HG02759 (cell line): Measurements from ENCODE around the gene RELCH.
A peak's percentile ranks its signal among the peaks of the same experiment; 100 is the strongest.

ENCODE experiments used
- ATAC-seq: cut with Tn5 transposase; IDR thresholded peaks from one replicate; pipeline ENCODE4 v1.9.1; 2021; ENCODE audit warnings: mild to moderate bottlenecking, moderate library complexity; ENCODE audit not compliant: unreplicated experiment

The RELCH gene

DNA sequence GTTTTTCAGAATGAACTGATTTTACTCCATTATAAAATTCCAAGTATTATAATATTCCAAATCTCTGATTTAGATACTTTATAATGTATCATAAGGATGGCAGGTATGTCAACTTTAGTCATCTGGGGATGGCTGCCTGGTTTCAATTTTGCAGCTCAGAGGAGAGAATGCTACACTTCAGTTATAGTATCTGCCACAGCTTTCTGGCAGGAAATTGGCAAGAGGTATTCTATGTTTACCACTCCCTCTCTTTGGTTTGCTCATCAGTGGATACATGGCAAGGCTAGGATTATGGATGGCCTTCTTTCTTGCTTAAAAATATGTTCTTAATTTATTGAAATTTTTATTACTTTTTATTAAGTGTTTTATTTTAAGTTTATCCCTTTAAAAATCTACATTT lies 71.0 kb downstream of the RELCH start:
- ATAC-seq: no peak

DNA sequence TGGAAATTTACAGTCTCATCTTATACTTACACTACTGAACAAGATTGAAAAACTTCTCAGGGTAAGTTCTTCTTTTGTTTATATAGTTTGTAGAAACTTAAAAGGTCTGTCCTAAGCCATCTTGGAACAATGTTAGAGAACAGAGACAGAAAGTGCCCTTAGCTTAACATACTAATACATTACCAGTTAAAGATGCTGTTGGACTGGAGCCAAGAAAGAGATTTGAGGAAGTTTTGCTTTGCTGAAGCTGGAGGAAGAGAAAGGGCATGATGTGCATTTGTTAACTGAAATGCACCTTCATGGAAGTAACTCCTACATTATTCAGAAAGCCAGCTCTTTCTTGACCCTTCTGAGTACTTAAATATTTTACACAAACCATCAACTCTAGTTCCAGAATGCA lies 71.6 kb downstream of the RELCH start:
- no peak for ATAC-seq

DNA sequence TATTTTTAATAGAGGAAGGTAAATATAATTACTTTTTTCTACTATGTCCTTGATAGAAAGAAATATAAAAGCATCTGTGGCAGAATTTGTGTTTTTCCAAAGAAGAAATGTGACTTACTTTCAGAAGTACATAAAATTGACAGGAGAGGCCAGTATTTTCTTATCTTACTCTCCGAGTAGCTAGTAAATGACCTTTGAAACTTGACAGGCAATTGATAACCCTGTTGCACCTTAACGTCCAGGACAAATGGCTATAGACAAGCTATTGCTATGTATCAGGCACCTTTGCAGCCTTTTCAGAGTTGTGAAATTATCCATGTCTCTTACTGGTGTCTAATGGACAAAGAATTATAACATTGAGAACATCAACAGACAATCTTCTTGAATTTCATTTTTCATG lies 75.0 kb downstream of the RELCH start:
- ATAC-seq: no peak

DNA sequence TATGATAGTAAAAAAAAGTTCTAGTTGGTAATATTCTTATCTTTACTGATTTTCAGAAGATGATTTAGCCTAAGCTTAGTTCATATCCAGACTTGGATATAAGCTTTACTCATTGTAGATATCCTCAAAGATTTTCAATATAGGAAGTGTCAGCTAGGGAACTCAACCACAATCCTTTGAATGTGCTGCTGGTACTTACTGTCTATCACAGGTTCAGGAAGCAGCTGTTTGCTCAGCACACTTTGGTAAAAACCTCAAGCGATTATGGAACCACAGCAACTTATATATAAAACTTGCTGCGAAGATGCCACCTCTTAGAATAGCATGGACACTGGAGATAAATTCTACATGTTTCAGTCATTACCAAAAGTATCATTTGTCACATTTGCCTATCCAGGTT lies 77.9 kb downstream of the RELCH start:
- ATAC-seq: no peak

DNA sequence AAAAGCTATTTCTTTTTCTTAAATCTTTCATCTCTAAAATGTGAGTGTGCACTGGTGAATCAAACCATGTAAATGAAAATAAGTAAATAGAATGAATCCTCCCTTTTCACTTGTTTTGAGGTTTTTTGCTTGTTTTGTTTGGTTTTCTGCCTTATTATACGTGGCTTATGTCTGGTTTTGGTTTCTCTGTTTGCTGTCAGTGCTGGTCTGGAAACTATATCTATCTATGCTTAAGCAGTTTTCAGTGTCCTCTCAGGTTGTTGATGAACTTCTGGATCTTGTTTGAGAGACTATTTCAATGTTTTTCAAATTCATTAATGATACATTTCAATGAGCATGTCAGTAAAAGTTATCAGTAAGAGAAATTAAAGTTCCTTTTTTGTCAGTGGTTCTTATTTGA lies 90.0 kb downstream of the RELCH start:
- ATAC-seq: no peak

DNA sequence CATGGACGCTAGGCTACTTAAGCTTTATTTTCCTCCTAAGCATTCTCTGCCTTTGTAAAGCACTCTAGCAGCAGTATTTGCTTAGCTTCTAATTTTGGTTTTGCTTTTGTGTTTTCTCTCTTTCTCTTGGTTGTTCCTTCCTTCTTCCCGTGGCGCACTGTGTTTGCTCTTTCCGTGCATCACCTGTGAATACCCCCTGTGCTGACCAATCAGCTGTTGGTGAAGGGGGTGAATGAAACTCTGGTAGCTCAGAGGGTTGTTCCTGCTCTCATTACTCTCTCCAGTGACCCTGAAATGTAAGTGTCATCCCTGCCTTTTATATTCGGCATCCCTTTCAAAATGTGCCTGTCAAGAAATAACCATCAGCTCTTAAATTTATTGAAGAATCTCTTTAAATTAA lies 92.5 kb downstream of the RELCH start:
- no peak for ATAC-seq

DNA sequence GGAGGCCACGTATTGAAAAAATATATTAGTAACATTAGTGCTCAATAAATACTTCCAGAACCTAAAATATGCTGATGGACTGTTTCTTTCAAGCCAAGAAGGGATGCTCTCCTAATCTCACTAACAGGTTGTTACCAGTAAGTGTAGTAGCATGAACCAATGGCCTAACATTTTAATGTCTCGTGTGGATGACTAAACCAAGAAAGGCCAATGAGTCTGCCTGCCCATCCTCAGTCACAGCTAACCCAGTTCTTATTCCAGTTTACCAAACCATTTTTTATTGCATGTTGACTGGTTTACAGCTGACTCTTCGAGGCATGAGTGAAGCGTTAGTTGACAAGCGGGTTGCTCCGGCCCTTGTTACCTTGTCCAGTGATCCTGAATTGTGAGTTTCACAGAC lies 93.0 kb downstream of the RELCH start:
- no peak for ATAC-seq

DNA sequence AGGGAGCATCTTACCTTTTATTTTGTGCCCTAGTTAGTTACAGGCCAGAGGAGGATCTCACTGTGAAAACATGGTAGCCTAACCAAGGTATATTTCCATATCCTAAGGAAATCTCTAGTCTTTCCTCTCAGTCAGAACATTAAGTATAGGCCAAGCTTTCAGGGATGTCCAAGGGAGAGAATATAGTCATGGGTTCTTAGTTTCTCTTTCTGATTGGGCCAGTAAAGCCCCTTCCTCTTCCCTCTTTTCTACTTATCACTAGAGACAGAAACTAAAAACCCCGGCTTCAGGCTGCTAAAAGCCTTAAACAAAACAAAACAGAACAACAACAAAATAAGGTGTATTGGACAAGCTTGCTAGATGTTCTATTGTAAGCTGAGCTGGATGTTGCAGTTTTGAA lies 93.7 kb downstream of the RELCH start:
- ATAC-seq: no peak

DNA sequence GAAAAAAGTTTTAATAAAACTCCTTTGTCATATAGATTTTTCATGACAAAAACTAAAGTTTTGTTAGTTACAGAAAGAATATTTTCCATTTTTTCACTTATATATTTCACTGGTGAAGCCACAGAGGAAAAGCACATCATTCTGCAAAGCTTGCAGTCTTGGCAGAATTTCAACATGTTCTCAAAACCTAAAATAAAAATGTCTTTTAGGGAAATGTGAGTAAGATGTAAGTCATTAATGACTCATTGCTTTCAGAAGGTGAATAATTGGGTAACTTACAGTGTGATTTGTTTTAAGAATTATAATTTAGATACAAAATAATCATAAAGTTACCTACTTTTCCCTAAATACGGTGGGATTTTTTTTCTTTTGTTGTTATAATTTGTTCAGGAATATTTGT lies 94.6 kb downstream of the RELCH start:
- ATAC-seq: no peak

DNA sequence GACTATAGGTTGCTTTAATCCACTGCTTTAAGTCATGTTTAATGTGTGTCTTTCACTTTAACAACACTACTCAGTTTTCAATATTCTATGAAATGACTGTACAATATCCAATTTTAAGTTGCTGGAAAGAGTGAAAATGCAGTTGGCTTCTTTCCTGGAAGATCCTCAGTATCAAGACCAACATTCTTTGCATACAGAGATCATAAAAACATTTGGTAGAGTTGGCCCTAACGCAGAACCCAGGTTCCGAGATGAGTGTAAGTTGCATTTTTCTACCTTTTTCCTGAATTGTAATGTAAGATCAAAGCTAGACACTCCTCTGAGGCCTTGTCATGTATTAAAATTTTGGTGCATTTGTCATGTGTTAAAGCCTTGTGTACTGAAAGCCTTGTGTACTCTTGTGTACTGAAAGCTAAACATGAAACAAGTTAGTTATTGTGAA lies 95.2 kb downstream of the RELCH start:
- no peak for ATAC-seq

DNA sequence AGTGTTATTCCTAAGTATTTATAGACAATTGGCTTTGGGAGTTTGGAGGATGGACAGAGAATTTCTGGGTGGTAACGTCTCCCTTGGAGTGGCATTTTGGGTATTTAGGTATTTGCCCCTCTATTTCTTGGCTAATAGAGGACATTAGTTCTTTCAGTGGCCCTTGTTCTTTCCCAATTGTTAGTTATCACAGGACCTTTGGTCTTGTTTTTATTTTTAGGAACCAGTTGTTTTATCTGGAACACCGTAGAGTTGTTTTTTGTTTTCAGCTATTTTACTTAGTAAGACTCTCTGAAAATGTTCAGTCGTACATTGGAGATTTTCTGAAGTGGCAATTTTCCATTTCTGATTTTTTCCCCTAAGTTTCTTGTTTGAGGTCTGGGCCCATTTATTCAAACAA lies 97.6 kb downstream of the RELCH start:
- ATAC-seq: no peak

DNA sequence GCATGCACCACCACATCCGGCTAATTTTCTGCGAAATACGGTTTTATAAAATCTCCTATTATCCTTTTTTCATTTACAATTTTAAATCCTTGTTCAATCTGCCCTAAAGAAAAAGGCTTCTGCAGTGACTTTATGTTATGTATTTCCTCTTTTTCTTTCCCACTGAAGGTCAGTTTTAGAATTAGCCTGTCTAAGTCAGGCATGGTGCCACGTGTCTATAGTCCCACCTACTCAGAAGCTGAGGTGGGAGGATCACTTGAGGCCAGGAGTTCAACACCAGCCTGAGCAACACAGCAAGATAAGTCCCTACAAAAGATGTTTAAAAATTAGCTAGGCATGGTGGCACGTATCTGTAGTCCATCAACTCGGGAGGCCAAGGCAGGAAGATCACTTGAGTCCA lies 98.2 kb downstream of the RELCH start:
- no peak for ATAC-seq

DNA sequence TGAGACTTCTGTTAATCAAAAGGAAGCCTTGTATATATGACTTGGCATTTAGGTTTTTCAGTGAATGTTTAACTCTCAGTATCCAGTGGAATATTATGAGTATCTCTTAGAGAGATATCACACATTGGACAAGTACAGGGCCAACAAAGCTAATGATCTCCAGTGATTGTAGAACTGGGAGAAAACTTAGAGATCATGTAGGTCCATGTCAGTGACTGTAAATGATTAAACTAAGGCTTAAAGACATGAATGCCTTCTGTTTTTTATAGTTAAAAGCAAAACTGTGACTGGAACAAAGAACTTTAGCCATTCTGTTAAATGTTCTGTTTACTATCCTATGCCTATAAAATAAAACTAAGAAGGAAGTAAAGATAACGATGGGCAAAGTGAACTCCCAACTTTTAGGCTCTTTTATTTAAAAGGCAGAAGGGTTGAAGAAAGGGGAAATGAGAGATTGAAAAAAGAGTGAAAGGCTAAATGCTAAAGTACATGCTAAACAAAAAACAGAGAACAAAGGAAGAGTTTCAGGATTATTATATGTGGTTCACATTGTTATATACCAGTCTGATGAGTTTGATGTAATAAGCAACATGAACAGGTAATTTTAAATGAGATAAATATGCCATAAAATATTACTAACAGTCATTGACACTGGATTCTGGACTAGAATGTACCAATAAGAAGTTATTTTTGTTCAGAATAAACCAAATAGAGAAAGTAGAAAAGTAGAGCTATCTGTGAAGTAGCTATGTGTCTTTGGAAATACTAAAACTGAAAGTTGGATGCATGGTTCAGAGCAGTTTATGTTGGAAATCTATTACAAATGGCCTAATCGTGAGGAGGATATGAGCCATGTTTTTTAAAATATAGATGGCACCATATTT lies 101.0 kb downstream of the RELCH start:
- ATAC-seq: peak; percentile 43

DNA sequence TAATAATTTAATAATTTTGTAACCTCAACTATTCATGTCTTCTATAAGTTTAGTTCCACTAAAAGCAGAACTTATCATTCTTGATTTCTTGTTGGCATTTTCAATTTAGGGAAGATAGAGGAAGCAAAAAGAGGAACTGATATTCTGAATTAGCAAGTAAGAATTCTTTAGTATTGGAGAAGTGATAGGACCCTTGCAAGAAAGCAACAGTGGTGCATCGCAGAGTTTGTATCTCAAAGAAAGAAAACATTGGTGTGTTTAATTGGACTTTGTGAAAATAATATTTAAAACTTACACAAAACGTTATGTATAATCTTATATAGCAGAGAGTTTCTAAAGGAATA lies 101.6 kb downstream of the RELCH start:
- ATAC-seq: peak; percentile 46

DNA sequence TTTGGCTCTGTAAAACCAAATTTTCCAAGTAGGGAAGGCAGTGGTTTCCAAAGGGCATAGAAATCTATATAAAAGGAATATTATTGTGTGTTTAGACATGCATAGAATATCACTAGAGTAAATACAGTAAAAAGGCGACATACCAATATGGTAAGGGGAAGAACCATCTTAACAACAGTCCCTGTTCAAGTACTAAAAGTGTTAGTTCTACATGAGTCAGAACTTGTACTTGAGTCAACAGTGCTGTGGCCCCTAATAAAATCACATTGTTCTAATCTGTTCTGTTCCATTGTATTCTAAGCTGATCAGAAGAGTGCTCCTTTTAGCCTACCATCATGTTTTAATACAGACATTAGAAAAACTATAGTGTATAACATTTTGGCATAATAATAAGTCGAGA lies 102.0 kb downstream of the RELCH start:
- ATAC-seq: peak; percentile 75

DNA sequence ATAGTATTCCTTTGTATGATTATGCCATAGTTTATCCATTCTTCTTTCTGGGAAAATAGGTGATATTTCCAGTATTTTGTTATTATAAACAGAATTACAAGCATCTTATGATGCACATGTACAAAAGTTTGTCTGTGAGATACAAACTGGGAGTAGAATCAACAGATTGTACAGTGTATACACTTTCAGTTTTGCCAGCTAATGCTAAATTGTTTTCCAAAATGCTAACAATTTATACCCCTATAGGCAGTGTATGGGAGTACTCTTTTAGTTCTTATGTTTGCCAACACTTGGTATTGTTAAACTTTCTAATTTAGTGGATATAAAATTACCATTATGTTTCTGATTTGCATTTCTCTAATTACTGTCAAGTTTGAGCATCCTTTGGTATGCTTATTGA lies 107.0 kb downstream of the RELCH start:
- ATAC-seq: no peak

DNA sequence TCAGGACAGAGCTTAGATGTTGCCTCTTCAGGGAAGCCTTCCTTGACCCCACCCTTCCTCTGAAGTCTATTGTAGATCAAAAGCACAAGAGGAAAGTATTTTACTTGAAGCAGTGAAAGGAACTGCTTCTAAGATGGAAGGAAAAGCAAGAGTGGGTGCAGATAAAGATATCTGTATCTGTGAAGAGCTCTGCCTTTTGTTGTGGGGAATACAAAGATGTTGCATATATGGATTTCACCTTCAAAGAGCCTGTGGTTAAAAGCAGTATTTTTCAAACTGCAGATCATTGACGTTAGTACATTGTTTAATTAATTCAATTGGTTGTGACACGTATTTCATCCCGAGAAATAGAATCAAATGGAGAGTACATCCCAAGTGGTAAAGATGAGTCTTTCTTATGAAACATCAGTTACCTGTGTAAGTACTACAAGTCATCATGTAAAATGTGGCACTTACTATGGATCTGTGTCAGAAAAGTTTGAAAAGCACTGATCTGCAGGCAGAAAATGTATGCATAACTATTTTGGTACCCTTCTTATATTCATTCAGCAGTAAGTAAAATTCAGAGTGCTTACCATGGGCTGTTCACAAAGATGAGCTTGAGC lies 113.4 kb downstream of the RELCH start:
- ATAC-seq: no peak

DNA sequence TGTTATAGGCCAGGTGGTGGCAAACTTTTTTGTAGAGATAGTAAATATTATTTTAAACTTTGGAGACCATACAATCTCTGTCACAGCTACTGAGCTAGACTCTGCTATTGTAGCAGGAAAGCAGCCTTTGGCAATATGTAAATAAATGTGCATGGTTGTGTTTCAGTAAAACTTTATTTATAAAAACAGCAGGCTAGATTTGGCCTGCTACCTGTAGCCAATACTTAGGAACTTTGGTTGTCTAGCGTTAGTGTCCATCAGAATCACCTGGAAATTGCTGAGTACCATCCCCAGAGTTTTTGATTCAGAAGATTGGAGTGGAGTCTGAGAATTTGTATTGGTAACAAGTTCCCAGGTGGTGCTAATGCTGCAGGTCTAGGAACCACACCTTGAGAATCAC lies 114.3 kb downstream of the RELCH start:
- ATAC-seq: no peak

DNA sequence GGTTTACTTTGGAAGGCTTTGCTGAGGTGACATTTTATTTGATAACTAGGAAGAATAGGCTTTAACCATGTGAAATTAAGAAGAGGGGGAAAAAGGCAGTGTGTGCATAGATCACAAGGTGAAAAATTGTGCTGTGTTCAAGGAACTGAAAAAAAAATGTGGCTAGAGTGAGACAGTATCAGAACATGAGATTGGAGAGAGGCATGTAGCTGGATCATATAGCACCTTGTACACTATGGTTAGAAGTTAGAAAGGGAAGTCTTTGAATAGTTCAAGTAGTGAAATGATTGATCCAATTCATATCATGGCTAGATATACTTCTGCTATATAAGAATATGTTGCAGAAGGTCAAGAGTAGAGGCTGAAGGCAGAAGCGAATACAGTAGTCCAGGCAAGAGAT lies 125.8 kb downstream of the RELCH start:
- ATAC-seq: peak; percentile 53

DNA sequence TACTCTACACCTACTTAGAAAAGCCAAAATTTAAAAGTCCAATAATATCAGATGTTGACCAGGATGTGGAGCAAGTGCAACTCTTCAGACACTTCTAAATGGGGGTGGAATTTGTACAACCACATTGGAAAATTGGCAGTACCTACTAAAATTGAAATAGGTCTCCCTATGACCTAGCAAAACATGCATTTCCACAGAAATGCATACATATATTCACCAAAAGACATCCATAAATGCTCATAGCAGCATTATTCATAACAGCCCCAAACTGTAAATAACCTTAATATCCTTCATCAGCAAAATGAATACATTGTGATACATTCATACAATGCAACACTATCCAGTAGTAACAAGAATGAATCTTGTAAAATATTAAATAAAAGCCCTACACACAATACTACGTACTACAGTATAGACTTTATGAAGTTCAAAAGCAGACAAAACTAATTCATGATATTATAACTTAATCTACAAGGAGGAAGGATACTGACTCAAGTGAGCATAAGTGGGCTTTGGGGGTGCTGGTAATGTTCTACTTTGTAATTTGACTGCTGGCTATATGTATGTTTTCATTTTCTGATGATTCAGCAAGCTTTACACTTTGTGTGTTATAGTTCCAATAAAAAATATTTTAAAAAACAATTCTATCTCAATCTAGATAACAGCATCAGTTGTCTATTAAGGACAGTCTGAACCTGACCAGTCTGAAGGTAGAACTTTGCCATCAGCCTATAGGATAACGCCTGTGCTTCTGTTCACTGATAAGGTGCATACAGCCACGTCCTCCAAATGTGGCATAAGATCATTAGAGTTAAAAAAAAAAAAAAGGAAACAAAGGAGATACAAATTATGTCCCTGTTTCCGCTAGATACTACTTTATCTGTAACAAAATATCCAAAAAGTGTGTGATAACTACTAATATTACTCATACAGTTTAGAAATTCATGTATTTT lies 131.4 kb downstream of the RELCH start:
- no peak for ATAC-seq

DNA sequence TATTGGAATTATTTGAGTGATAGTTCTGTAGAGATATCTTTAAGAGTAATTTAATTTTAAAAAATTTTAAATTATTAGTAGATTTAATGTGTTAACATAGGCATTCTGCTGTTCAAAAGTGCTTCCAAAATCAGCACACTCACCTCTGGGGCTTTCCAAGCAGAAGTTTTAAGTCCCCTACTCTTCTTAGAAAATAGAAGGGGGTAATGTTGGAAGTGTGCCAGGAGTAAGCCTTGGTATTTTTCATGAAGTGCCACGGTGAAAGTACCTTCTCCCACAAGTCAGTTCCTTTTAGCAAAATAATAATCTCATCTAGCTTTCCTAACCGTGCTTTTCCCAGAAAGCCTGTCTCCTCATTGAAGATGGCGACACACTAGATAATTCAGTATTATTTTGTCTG lies 134.1 kb downstream of the RELCH start:
- no peak for ATAC-seq
